Parathyroid adenoma (tissue), 2 donors: Measurements from ENCODE around the gene GRK2.
"Not testable (repeated sequence)": the region's sequence is repeated elsewhere in the genome, so short reads cannot be mapped to it uniquely, and the experiment has no call there.

Source experiments
- H2AFZ ChIP-seq: fragments of 300-600 bp; sonication (generic); one replicate; pipeline ENCODE4 v1.7.0; 2017; ENCODE audit warnings: antibody characterized with exemption, mild to moderate bottlenecking
- H3K27ac ChIP-seq: fragments of 300-600 bp; sonication (generic); one replicate; pipeline ENCODE4 v1.7.0; 2017
- H3K27me3 ChIP-seq: fragments of 300-600 bp; sonication (generic); one replicate; pipeline ENCODE4 v1.7.0; 2017; ENCODE audit warnings: low read length; ENCODE audit not compliant: control insufficient read depth, insufficient read depth
- H3K36me3 ChIP-seq: fragments of 300-600 bp; sonication (generic); one replicate; pipeline ENCODE4 v1.7.0; 2017; ENCODE audit warnings: low read length; ENCODE audit not compliant: control insufficient read depth, insufficient read depth
- H3K4me1 ChIP-seq: fragments of 300-600 bp; sonication (generic); one replicate; pipeline ENCODE4 v1.7.0; 2017; ENCODE audit warnings: control low read depth
- H3K4me2 ChIP-seq: fragments of 300-600 bp; sonication (generic); one replicate; pipeline ENCODE4 v1.7.0; 2017; ENCODE audit warnings: low read length
- H3K4me3 ChIP-seq: fragments of 300-600 bp; sonication (generic); one replicate; pipeline ENCODE4 v1.7.0; 2017; ENCODE audit warnings: low read depth, low read length
- H3K79me2 ChIP-seq: fragments of 300-600 bp; sonication (generic); one replicate; pipeline ENCODE4 v1.7.0; 2017; ENCODE audit warnings: control low read depth
- H3K9ac ChIP-seq: fragments of 300-600 bp; sonication (generic); one replicate; pipeline ENCODE4 v1.7.0; 2017; ENCODE audit warnings: mild to moderate bottlenecking
- H3K9me3 ChIP-seq: fragments of 300-600 bp; sonication (generic); one replicate; pipeline ENCODE4 v1.7.0; 2017; ENCODE audit warnings: low read length; ENCODE audit not compliant: control insufficient read depth
- TF ChIP-seq, protein P1 (sequence below): fragments of 300-600 bp; sonication (generic); IDR thresholded peaks from one replicate; pipeline ENCODE4 v1.7.0; 2017; ENCODE audit warnings: antibody characterized with exemption, mild to moderate bottlenecking
- donor health status: primary hyperparathyroidism.

Gene GRK2

DNA sequence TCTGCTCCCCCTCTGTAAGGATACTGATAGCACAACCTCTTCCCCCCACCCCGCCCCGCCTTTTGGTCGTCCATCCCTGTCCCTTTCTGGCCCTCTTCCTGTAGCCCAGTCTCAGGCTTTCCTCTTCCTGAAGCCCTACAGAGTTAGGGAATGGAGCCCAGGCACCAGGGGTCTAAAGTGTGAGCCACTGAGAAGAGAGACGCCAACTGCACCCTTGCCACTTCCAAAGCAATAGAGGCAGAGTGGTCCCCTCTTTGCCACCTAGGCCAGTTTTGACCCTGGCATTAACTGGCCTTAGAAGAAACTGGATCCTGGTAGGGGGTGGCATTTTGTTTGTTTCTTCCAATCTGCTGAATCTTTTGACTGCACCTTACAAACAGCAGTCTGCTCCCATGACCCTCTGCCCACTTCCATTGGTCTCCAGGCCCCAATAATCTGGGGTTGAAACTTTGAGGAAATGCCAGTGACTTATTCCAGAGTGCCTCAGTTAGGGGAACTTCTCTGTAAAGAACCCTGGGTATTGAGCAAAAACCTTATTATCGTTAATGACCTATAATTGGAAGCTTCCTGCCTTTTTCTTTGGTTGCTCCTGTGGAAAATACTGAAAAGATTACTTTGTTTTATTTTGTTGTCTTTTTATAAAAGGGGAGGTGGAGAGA is 9.7 kb upstream of the GRK2 start:
- Histone ChIP-seq H3K4me3 (no peak overlapping the region), H3K4me2 (no peak overlapping the region), H3K79me2 (no peaks in the 10 kb centered on the region), H3K4me1 (no peaks in the 10 kb centered on the region), H3K9ac (no peak overlapping the region), H3K36me3 (no peaks in the 10 kb centered on the region), H2AFZ (no peak overlapping the region), H3K27ac (no peak overlapping the region), H3K9me3 (no peaks in the 10 kb centered on the region), H3K27me3 (no peaks in the 10 kb centered on the region)
- TF ChIP-seq, protein P1, sequence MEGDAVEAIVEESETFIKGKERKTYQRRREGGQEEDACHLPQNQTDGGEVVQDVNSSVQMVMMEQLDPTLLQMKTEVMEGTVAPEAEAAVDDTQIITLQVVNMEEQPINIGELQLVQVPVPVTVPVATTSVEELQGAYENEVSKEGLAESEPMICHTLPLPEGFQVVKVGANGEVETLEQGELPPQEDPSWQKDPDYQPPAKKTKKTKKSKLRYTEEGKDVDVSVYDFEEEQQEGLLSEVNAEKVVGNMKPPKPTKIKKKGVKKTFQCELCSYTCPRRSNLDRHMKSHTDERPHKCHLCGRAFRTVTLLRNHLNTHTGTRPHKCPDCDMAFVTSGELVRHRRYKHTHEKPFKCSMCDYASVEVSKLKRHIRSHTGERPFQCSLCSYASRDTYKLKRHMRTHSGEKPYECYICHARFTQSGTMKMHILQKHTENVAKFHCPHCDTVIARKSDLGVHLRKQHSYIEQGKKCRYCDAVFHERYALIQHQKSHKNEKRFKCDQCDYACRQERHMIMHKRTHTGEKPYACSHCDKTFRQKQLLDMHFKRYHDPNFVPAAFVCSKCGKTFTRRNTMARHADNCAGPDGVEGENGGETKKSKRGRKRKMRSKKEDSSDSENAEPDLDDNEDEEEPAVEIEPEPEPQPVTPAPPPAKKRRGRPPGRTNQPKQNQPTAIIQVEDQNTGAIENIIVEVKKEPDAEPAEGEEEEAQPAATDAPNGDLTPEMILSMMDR: no peak

DNA sequence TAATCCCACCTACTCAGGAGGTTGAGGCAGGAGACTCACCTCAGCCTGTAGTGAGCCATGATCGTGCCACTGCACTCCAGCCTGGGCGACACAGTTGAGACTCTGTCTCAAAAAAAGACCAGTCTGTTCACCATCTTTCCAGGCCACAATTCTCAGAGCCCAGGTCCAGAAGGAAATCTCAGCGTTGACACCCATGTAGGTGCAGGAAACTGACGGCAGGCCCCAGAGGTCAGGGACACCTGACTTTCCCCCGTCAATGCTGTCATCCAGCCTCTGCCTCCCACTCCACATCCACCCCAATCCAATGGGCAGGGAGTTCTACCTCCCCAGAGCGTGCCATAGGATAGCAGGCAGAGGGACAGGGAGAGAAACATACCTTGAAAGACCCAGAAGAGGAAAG is 5.9 kb upstream of the GRK2 start:
- Histone ChIP-seq H3K4me1 (no peaks in the 10 kb centered on the region), H3K79me2 (peaks cover 2% of the 10 kb centered on the region), H2AFZ (no peak overlapping the region), H3K9me3 (no peaks in the 10 kb centered on the region), H3K36me3 (no peaks in the 10 kb centered on the region), H3K4me2 (no peak overlapping the region), H3K4me3 (no peak overlapping the region), H3K27me3 (no peaks in the 10 kb centered on the region), H3K9ac (no peak overlapping the region), H3K27ac (no peak overlapping the region)
- TF ChIP-seq, protein P1: no peak

DNA sequence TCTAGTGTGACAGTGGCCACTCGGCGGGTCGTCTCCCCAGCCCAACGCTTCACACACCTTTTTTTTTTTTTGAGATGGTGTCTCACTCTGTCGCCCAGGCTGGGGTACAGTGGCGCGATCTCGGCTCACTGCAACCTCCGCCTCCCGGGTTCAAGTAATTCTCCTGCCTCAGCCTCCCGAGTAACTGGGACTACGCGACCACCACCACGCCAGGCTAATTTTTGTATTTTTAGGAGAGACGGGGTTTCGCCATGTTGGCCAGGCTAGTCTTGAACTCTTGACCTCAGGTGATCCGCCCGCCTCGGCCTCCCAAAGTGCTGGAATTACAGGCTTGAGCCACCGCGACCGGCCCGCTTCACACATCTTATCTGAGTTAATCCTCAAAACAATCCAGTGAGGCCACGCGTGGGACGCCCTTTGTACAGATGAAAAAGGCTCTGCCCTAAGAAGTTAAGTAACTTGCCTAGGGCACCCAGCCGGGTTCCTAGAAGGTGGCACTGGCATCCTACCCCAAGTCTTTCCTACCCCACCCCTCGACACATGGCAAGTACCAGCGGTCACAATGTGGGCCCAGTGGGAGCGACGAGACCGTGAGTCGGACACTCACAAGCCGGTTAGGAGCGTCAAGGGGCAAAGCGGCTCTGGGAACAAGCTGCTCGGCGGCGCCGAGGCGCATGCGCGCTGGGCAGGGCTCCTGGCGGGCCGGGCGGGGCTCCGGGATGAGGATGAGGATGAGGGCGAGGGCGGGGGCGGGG is 5.2 kb upstream of the GRK2 start:
- Histone ChIP-seq H3K4me2 (peak overlapping the region; percentile 68), H2AFZ (peak overlapping the region; percentile 63), H3K4me3 (peak overlapping the region; percentile 25)
- not testable (repeated sequence) for H3K27ac ChIP-seq, H3K79me2 ChIP-seq, H3K36me3 ChIP-seq, H3K9me3 ChIP-seq, H3K27me3 ChIP-seq, H3K9ac ChIP-seq, H3K4me1 ChIP-seq

DNA sequence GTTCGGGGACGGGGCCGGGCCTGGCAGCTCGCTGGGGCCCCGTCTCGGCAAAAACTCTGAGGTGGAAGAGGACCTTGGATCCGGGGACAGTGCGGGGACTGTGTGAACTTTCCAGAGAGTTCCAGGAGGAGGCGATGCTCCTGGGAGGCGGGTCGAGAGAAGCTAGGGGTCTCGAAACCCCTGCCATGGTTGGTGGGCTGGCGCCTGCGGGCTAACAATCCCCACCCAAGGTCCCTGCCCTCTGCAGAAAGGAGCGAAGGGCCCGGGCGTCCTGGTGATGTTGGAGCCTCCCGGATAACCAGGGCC is 4.7 kb upstream of the GRK2 start:
- Histone ChIP-seq H3K9me3 (no peaks in the 10 kb centered on the region), H3K4me3 (no peak overlapping the region), H3K36me3 (no peaks in the 10 kb centered on the region), H3K27me3 (no peaks in the 10 kb centered on the region), H3K27ac (no peak overlapping the region), H3K9ac (no peak overlapping the region), H2AFZ (peak overlapping the region; percentile 63), H3K4me1 (no peaks in the 10 kb centered on the region), H3K79me2 (peaks cover 6% of the 10 kb centered on the region), H3K4me2 (no peak overlapping the region)
- TF ChIP-seq, protein P1: no peak

DNA sequence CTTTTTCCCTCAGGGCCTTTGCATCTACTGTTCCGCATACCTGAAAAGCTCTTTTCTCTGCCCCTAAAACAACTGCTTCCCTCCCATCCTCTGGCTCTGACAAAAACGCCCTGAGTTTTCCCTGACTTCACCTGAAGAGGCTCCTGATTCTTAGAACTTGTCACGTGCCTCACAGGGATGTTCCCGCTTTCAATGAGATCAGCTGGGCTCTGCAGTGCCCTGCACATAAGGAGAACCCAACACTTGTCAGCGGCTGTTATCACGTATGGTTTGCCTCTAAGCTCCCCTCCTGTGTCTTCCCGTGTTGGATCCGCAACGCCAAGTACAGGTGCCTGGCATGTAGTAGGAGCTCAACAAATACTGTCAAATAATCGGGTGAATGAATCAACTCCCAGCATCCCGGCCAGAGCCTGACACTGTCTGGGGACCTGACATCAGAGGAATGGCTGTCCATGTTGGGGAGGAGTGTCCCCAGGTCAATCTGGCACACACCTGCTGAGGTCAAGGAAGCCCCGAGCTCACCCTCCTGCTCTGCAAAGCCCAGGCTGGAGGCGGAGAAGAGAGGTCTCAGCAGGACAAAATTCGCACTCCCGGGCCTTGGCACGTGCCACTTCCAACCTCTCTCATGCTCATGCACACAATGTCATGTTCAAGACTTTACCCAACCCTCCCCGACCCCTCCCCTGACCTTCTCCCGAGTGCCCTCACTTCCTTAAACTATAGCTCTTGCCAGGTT is 4.2 kb upstream of the GRK2 start:
- Histone ChIP-seq H3K36me3 (no peaks in the 10 kb centered on the region), H3K4me3 (no peak overlapping the region), H3K4me1 (no peaks in the 10 kb centered on the region), H3K4me2 (no peak overlapping the region), H3K79me2 (peaks cover 6% of the 10 kb centered on the region), H3K9me3 (no peaks in the 10 kb centered on the region), H3K9ac (no peak overlapping the region), H3K27me3 (no peaks in the 10 kb centered on the region), H3K27ac (no peak overlapping the region), H2AFZ (peak overlapping the region; percentile 63)
- TF ChIP-seq, protein P1: no peak
